HL-60 (cell line): ENCODE measurements around the gene DDX6.

ENCODE experiments used
- DNase-seq, 2 experiments: peaks; one replicate each; pipeline ENCODE4 v3.0.0-alpha.2; 2010 to 2020; ENCODE audit warnings: low read depth in 1 of 2, low spot score in 1 of 2
- H3K27ac ChIP-seq: fragments of 250-450 bp; sonication (Bioruptor Pico); replicated peaks from 2 replicates; pipeline ENCODE4 v1.5.1; 2020; ENCODE audit warnings: mild to moderate bottlenecking, moderate library complexity
- H3K27me3 ChIP-seq: fragments of 250-450 bp; sonication (Bioruptor Pico); 2 replicates; pipeline ENCODE4 v1.5.1; 2021; ENCODE audit warnings: mild to moderate bottlenecking, moderate library complexity; ENCODE audit not compliant: insufficient read depth, poor library complexity, severe bottlenecking
- H3K4me3 ChIP-seq: replicated peaks from 2 replicates; pipeline ENCODE4 v1.5.1; 2011; ENCODE audit warnings: mild to moderate bottlenecking, control low read depth, low read length; ENCODE audit not compliant: insufficient read depth
- CTCF ChIP-seq: IDR thresholded peaks from one replicate; pipeline ENCODE4 v1.5.1; 2011; ENCODE audit warnings: low read length, control low read depth, inconsistent platforms; ENCODE audit not compliant: insufficient read depth
- GABPA ChIP-seq: IDR thresholded peaks from 2 replicates; pipeline ENCODE4 v1.6.1; 2012; ENCODE audit warnings: low read depth
- POLR2AphosphoS5 ChIP-seq: IDR thresholded peaks from 2 replicates; pipeline ENCODE4 v1.6.1; 2012; ENCODE audit warnings: low read depth
- REST ChIP-seq: IDR thresholded peaks from 2 replicates; pipeline ENCODE4 v1.6.1; 2012; ENCODE audit warnings: low read depth; ENCODE audit not compliant: insufficient replicate concordance
- SPI1 ChIP-seq: IDR thresholded peaks from 2 replicates; pipeline ENCODE4 v1.6.1; 2012; ENCODE audit warnings: low read depth, mild to moderate bottlenecking, borderline replicate concordance

DDX6 gene

DNA sequence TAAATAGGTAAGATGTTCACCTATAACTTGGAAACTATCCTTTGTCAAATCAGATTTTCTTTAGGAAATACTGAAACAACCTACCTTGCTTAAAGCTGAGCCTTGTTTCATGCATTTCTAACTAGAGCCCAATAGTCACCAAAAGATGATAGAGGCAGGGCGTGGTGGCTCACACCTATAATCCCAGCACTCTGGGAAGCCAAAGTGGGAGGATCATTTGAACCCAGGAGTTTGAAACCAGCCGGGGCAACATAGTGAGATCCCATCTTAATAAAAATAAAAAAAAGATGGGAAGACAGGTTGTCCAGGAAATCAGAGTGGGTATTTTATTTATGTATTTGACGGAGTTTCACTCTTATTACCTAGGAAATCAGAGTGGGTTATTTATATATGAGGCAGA is 38.3 kb downstream of the DDX6 start:
- TF ChIP-seq REST = no peak
- TF ChIP-seq GABPA = no peak
- no peak for TF ChIP-seq CTCF
- TF ChIP-seq SPI1 = no peak
- TF ChIP-seq POLR2AphosphoS5 = no peak
- DNase-seq = no peak
- no peaks in the 10 kb centered on the region for H3K27me3 ChIP-seq
- no peak overlapping the region for H3K4me3 ChIP-seq
- H3K27ac ChIP-seq = no peak overlapping the region

DNA sequence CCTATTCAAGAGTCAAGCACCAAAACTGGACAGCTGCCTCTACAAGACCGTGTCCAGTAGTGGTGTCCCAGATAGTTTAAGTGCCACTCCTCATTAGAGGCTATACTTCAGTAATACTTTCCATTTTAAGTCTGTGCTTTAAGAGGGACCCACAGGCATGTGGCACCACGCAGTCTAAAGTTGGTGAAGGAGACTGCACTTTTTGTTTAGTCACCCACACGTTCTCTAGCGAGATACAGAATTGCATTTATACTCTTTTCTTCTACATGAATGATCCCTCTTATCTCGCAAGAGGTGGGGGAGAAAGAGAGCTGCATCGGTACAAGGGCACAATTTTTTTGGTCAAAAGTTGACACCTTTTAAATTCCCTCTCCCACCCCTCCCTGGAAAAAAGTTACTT is 41.5 kb downstream of the DDX6 start:
- no peak overlapping the region for H3K27ac ChIP-seq
- DNase-seq = no peak
- no peaks in the 10 kb centered on the region for H3K27me3 ChIP-seq
- TF ChIP-seq SPI1 = no peak
- no peak for TF ChIP-seq POLR2AphosphoS5
- no peak for TF ChIP-seq REST
- TF ChIP-seq GABPA = no peak
- no peak for TF ChIP-seq CTCF
- H3K4me3 ChIP-seq = no peak overlapping the region

GRCh38 chr11:118748056-118748455 is 42.9 kb downstream of the DDX6 start:
- H3K27ac ChIP-seq = no peak overlapping the region
- H3K27me3 ChIP-seq = no peaks in the 10 kb centered on the region
- no peak overlapping the region for H3K4me3 ChIP-seq
- TF ChIP-seq REST (no peak), SPI1 (no peak), POLR2AphosphoS5 (no peak), GABPA (no peak), CTCF (no peak)
- DNase-seq = no peak
